ENCODE measurements around the gene PIK3IP1.
"Not testable (repeated sequence)": the region's sequence is repeated elsewhere in the genome, so short reads cannot be mapped to it uniquely, and the experiment has no call there.

The PIK3IP1 gene

DNA sequence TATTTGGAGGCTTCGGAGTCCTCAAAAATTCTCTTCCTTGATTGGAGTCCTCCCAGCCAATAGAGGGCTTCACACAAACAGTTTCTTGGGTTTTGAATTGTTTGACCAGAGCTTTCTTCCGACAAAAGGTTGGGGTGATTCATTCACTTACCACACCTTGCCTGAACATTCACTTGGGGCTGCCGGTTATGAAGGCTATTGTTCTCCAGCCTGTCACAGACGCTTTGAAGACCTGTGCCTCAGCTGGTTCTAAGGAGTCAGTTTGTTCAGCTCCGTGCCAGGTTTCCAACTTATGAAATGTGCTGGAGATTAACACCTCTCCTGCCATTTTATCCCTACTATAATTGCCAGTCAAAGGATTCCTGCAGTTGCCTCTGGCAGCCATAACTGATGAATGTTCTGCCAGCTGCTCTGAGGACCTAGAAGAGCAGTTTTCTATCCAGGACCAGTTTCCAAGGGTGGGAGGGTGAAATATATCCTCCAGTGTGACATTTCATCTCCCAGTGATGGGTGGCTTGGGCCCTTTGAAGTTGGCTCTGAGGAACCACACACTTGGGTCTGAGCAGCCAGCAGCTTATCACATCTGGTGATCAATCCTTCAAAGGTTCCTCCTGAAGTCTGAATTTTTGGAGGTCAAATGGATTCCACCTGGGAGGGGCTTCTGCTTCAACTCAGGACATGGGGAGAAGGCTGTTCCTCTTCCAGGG is 48.8 kb downstream of the PIK3IP1 start:
- peak overlapping the region; percentile 20; the same call in 1 of the 2 replicates for H3K27ac ChIP-seq
- TF ChIP-seq, protein P1, sequence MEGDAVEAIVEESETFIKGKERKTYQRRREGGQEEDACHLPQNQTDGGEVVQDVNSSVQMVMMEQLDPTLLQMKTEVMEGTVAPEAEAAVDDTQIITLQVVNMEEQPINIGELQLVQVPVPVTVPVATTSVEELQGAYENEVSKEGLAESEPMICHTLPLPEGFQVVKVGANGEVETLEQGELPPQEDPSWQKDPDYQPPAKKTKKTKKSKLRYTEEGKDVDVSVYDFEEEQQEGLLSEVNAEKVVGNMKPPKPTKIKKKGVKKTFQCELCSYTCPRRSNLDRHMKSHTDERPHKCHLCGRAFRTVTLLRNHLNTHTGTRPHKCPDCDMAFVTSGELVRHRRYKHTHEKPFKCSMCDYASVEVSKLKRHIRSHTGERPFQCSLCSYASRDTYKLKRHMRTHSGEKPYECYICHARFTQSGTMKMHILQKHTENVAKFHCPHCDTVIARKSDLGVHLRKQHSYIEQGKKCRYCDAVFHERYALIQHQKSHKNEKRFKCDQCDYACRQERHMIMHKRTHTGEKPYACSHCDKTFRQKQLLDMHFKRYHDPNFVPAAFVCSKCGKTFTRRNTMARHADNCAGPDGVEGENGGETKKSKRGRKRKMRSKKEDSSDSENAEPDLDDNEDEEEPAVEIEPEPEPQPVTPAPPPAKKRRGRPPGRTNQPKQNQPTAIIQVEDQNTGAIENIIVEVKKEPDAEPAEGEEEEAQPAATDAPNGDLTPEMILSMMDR (IDR thresholded peaks at IDR 0.05): no peak
- TF ChIP-seq ZFX (IDR thresholded peaks at IDR 0.05; ENCODE audit: borderline replicate concordance): no peak

DNA sequence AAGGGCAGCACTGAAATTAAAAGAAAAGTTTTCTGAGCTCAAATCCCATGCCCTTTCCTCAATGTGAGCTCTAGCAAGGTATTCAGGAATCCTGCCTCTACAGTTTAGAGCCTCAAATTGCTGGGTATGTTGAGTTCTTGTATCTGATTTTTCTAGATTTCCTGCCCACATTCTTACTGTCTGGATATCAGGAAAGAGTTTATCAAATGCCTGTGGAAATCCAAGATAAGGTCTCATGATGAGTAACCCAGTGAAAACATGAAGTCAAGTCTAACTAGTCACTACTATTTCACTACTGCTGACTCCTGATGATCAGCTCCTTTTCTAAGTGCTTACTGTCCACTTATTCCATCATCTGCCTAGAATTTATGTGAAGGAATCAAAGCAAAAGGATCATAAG is 50.4 kb downstream of the PIK3IP1 start:
- 0 out of 2 replicates have a peak overlapping the region, but pooled peaks have one; percentile 20 for H3K27ac ChIP-seq
- TF ChIP-seq ZFX (IDR thresholded peaks at IDR 0.05; ENCODE audit: borderline replicate concordance): no peak
- TF ChIP-seq, protein P1 (IDR thresholded peaks at IDR 0.05): 0 out of 2 replicates have a peak, but pooled peaks have one; percentile 7

DNA sequence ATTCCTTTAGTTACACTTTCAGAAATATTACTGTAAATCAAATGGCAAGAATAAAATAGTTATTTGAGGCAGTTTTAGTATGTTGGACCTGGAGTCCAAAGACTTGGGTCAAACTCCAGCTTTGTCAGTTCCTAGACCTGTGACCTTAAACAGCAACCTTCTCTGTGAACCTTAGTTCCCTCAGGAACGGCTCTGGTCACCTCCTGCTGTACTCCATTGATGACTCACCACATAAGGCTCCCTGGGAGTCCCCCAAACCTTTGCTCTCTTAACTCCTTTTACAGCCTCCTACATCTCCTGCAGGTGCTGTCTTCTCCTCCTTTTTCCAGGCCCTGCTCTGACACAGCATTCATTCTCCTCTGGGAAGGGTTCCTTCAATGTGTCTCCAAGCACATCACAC is 51.1 kb downstream of the PIK3IP1 start:
- H3K27ac ChIP-seq: 0 out of 2 replicates have a peak overlapping the region, but pooled peaks have one; percentile 20
- TF ChIP-seq, protein P1 (IDR thresholded peaks at IDR 0.05): no peak
- TF ChIP-seq ZFX (IDR thresholded peaks at IDR 0.05; ENCODE audit: borderline replicate concordance): no peak

DNA sequence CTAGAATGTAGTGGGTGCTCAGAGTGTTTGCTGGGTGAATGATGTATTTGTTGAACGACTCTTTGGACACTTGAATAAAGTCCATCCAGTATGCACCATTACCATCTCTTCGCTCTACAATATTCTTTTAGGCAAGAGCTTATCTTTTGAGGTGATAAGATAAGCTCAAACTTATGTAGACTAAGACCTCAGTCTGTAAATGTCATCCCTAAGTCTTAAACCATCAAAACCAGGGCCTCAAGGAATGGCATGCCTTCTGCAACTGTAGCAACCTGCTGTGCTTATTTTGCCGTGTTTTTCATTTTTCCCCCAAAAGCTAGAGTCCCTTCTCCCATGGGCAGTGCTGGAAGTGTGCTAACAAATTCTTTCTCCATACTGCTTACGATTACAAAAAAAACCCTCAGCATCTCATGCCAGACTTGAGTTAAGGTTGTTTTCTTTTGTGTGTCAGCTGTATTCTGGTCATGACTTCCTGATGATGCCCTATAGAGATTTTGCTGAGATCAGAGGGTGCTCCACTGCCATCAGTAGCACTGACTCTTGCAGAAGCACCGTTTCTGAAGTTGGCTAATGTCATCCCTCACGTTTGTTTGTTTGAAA is 52.4 kb downstream of the PIK3IP1 start:
- H3K27ac ChIP-seq: 0 out of 2 replicates have a peak overlapping the region, but pooled peaks have one; percentile 8
- TF ChIP-seq ZFX (IDR thresholded peaks at IDR 0.05; ENCODE audit: borderline replicate concordance): no peak
- TF ChIP-seq, protein P1 (IDR thresholded peaks at IDR 0.05): no peak

DNA sequence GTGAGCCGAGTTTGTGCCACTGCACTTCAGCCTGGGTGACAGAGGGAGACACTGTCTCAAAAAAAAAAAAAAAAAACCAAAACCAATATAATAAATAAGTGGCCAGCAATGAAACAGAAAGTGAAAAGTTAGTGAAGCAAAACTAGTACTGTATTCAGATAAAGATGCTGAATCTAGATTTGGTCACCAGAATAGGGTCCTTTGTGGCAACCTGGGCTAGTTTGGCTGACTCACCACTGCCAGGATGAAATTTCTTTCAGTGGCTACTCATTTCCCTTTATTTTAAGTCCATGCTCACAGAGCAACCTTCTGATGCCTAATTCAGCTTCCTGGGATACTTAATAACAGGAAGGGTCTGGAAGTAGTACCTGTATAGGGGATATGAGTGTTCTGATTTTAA is 54.2 kb downstream of the PIK3IP1 start:
- H3K27ac ChIP-seq: no peak overlapping the region
- TF ChIP-seq ZFX (IDR thresholded peaks at IDR 0.05; ENCODE audit: borderline replicate concordance): no peak
- TF ChIP-seq, protein P1 (IDR thresholded peaks at IDR 0.05): no peak

DNA sequence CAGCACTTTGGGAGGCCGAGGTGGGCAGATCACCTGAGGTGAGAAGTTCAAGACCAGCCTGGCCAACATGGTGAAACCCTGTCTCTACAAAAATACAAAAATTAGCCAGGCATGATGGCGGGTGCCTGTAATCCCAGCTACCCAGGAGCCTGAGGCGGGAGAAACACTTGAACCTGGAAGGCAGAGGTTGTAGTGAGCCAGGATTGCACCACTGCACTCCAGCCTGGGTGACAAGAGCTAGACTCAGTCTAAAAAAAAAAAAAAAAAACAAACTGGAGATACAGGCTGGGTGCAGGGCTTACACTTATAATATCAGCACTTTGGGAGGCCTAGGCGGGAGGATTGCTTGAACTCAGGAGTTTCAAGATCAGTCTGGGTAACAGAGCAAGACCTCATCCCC is 56.2 kb downstream of the PIK3IP1 start:
- not testable (repeated sequence) for H3K27ac ChIP-seq

DNA sequence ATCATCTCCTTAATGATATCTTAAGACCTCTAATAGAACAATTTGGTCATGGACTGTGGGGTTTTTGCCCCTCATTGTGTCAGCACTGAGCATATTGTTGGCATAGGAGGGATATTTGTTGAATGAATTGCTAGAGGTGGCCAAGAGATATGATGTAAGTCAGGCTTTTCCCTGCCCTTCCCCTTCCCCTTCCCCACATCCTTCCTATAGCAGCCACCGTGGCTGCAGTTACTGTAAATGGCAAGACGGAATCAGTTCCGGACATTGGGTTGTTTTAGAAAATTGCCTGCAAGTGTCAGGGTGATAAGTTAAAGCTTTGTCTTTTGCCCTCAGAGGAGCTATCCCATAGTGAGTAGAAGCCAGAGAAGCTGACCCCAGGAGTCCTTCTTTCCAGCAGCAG is 57.2 kb downstream of the PIK3IP1 start:
- TF ChIP-seq, protein P1 (IDR thresholded peaks at IDR 0.05): no peak
- TF ChIP-seq ZFX (IDR thresholded peaks at IDR 0.05; ENCODE audit: borderline replicate concordance): no peak
- no peak overlapping the region for H3K27ac ChIP-seq

Measured in 22Rv1 (cell line).